ENCODE measurements around the gene GPR89B.

Gene GPR89B

DNA sequence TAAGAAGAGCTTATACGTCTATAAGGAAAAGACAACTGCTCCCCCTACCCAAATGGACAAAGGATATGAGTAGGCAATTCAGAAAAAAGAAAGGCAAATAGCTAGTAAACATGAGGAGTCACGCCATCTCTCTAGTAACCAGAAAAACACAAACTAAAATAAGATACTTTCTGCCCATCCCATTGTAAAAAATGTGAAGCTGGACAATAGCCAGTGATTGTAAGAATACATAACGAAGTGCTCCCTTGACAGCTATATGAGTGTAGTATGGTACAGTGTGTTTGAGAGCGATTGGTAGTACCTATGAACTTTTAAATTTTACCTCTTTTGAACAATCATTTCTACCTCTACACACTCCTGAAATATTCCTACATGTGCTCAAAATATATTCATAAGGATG, 33.1 kb upstream of the GPR89B start:
- H3K4me3 ChIP-seq (ENCODE audit: low read depth, low read length), result no peak overlapping the region
- DNase-seq (ENCODE audit: low read depth), result no peak
- TF ChIP-seq, protein P1, sequence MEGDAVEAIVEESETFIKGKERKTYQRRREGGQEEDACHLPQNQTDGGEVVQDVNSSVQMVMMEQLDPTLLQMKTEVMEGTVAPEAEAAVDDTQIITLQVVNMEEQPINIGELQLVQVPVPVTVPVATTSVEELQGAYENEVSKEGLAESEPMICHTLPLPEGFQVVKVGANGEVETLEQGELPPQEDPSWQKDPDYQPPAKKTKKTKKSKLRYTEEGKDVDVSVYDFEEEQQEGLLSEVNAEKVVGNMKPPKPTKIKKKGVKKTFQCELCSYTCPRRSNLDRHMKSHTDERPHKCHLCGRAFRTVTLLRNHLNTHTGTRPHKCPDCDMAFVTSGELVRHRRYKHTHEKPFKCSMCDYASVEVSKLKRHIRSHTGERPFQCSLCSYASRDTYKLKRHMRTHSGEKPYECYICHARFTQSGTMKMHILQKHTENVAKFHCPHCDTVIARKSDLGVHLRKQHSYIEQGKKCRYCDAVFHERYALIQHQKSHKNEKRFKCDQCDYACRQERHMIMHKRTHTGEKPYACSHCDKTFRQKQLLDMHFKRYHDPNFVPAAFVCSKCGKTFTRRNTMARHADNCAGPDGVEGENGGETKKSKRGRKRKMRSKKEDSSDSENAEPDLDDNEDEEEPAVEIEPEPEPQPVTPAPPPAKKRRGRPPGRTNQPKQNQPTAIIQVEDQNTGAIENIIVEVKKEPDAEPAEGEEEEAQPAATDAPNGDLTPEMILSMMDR (IDR thresholded peaks at IDR 0.05; ENCODE audit: insufficient read depth, low read depth, low read length, missing control alignments), result no peak

DNA sequence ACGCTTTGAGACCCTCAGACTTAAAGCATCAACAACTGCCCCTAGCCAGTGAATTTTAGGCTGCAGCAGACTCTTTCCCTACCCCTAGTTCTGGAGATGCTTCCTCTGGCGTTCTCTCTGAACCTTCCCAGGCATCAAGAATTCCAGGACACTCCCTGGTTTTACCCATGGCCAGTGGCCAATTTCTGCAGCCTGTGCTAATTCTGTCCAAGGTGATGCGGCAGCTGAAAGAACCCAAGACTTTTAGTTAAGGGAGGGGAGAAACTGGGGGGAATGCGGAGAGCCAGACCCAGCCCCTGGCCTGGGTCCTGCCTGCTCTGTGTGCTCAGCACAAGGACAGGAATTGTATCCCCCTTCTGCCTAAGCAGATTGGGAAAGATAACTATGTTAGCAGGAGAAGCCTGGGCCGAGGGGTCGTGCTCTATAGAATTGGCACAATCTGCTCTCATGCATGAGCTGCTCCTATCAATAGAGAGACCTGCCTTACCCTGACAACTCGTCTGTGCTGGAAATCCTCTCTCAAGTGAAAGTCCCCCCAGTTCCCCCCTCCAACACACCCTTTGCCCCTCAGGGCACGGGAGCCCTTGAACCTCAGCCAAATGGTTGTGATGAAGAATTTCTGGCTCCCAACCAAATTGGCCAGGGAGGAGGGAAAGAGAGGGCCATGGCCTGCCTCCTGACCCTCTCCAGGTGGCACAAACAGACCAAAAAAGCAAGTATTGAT, 31.0 kb upstream of the GPR89B start:
- H3K4me3 ChIP-seq (ENCODE audit: low read depth, low read length), result no peak overlapping the region
- TF ChIP-seq, protein P1 (IDR thresholded peaks at IDR 0.05; ENCODE audit: insufficient read depth, low read depth, low read length, missing control alignments), result no peak
- DNase-seq (ENCODE audit: low read depth), result no peak

DNA sequence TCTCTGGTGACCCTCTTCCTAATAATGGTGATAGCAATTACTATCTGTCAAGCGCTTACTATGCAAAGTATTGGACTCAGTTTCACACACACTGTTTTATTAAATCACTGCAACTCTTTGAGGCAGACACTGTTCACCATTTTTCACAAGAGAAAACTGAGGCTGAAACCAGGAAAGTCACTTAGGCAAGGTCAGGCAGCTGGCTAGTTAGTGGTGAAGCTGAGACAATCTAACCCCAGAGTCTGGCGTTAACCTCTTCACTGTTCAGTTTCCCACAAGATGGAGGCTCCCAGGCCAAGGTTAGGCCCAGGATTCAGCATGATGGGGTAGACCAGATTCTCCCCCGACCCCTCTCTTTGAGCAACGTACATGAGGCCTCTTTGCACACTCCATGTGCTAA, 30.4 kb upstream of the GPR89B start:
- no peak overlapping the region for H3K4me3 ChIP-seq (ENCODE audit: low read depth, low read length)
- DNase-seq (ENCODE audit: low read depth), result peak; percentile 25
- TF ChIP-seq, protein P1 (IDR thresholded peaks at IDR 0.05; ENCODE audit: insufficient read depth, low read depth, low read length, missing control alignments), result no peak

DNA sequence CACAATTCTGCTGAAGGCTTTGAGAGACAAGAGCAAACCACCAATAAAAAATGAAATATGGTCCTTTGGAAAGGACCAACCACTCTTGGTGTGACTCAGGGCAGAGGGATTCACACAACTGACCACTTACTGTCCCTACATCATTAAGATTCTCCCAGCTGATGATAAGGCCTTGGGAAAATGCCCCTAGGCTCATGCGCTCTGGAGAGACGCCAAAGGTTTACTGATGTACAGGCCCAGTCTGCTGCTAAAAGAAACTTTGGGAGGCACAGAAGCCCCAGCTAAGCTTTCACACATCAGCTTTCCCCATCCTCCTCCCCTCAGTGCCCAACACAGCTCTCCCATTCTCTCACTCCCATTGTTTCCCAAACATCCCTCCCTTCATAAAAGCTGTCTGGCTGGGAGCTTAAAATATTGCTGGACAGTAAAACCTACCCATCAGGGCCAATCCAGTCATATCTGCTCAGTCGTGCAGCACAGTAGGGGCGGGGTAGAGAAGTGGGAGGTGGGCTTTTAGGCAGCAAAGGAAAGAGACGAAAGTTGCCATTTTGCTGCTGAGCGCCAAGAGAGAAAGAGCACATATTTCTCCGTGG, 25.9 kb upstream of the GPR89B start, which contains the start of gene GJA8:
GJA8 (plus strand) TSS at position 543 of the 593 bp plus-strand sequence. CDS start 5,161 bp downstream, outside the sequence.
- DNase-seq (ENCODE audit: low read depth), result no peak

DNA sequence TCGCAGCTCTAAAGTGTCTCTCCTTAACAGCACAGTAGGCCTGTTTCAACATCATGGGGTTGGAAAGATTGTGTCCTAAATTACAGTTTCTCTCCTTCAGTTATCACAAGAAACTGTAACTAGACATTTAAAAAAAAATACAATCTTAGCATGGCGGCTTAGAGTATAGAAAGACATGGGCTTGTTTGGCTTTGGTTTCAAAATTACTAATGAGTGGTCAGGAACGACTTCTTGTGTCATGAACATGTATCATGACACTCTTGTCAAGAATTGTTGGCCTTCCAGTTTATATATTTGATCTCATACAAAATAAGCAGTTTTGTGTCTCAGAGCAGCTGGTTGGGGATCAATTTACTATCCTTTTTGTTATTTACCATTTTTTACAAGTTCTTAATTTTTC, 23.5 kb upstream of the GPR89B start:
- TF ChIP-seq, protein P1 (IDR thresholded peaks at IDR 0.05; ENCODE audit: insufficient read depth, low read depth, low read length, missing control alignments), result no peak

More for the DNA sequence above, 25.9 kb upstream of the GPR89B start, which contains the start of gene GJA8:
- TF ChIP-seq, protein P1 (IDR thresholded peaks at IDR 0.05; ENCODE audit: insufficient read depth, low read depth, low read length, missing control alignments), result no peak
- H3K4me3 ChIP-seq (ENCODE audit: low read depth, low read length), result no peak within 1 kb of the TSS

DNA sequence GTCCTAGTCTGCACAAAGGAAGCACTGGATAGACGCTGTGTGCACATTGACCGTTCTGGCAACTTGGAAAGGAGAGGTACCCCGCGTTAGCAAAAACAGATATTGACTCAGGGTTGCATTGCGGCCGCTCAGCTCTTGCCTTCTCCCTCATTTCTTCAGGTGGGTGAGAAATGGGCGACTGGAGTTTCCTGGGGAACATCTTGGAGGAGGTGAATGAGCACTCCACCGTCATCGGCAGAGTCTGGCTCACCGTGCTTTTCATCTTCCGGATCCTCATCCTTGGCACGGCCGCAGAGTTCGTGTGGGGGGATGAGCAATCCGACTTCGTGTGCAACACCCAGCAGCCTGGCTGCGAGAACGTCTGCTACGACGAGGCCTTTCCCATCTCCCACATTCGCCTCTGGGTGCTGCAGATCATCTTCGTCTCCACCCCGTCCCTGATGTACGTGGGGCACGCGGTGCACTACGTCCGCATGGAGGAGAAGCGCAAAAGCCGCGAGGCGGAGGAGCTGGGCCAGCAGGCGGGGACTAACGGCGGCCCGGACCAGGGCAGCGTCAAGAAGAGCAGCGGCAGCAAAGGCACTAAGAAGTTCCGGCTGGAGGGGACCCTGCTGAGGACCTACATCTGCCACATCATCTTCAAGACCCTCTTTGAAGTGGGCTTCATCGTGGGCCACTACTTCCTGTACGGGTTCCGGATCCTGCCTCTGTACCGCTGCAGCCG, 20.3 kb upstream of the GPR89B start:
- TF ChIP-seq, protein P1 (IDR thresholded peaks at IDR 0.05; ENCODE audit: insufficient read depth, low read depth, low read length, missing control alignments), result no peak
- no peak for DNase-seq (ENCODE audit: low read depth)
- no peak overlapping the region for H3K4me3 ChIP-seq (ENCODE audit: low read depth, low read length)

More for the DNA sequence above, 23.5 kb upstream of the GPR89B start:
- DNase-seq (ENCODE audit: low read depth), result peak; percentile 12
- H3K4me3 ChIP-seq (ENCODE audit: low read depth, low read length), result no peak overlapping the region
